Testis (tissue), 3 donors: ENCODE measurements around the gene HOXB3. TPM values are rescaled to one million over a fixed set of nuclear protein-coding genes. Genes with fewer than 3 reads are reported as not detected.

Experiments used
- DNase-seq: peaks from one replicate; pipeline ENCODE4 v3.0.0-alpha.2; 2019
- H3K27ac ChIP-seq, 2 donors: fragments of 200-600 bp; sonication (generic); one replicate each; pipeline ENCODE4 v1.5.1; 2019
- H3K27me3 ChIP-seq: fragments of 200-600 bp; sonication (generic); one replicate; pipeline ENCODE4 v1.5.1; 2019
- H3K36me3 ChIP-seq: fragments of 200-600 bp; sonication (generic); one replicate; pipeline ENCODE4 v1.5.1; 2017; ENCODE audit warnings: low read depth; ENCODE audit errors: missing control alignments
- H3K4me1 ChIP-seq: fragments of 200-600 bp; sonication (generic); one replicate; pipeline ENCODE4 v1.5.1; 2019
- H3K4me3 ChIP-seq, 2 donors: fragments of 200-600 bp; sonication (generic); one replicate each; pipeline ENCODE4 v1.5.1; 2017 to 2019
- H3K9me3 ChIP-seq: fragments of 200-600 bp; sonication (generic); one replicate; pipeline ENCODE4 v1.5.1; 2017
- POLR2A ChIP-seq: fragments of 450-650 bp; IDR thresholded peaks from one replicate; pipeline ENCODE4 v1.6.1; 2017; ENCODE audit warnings: antibody characterized with exemption, mild to moderate bottlenecking, moderate library complexity
- WGBS, 2 donors: methylation state at CpG; one replicate each; pipeline ENCODE4 v1.1.5; 2018; 5-methylcytosine and 5-hydroxymethylcytosine counted together
- intact Hi-C: fragments of 100-400 bp; cut with DNase I; formaldehyde crosslinking; loops from one replicate; pipeline ENCODE4 v1.15.1; 2023; ENCODE audit warnings: low total_unique reads
- polyA plus RNA-seq: library from polyadenylated mRNA; stranded (reverse); fragments of 350-450 nt; fragmentation: Illumina TruSeq; extraction: RNeasy Lipid Tissue Mini Kit (QIAGEN cat#74804); gene quantifications from one replicate; pipeline ENCODE4 v1.2.3, GENCODE V29; 2014; ENCODE audit warnings: low read depth, low replicate concordance; ENCODE audit not compliant: insufficient read depth
- total RNA-seq, 2 donors: library from RNA; depleted of rRNA; stranded (reverse); fragments of >200 nt; gene quantifications; one replicate each; pipeline ENCODE4 v1.2.3, GENCODE V29; 2016
- TF ChIP-seq, protein P1 (sequence below), 3 experiments: fragments of 450-650 bp in 2 of 3; fragments of 200-600 bp in 1 of 3; sonication (generic) in 1 of 3; IDR thresholded peaks; one replicate each; pipeline ENCODE4 v1.5.1; 2016 to 2019; ENCODE audit warnings: antibody characterized with exemption in 3 of 3, mild to moderate bottlenecking in 2 of 3, moderate library complexity in 1 of 3

The HOXB3 gene
- total and polyA plus RNA-seq, 3 donors from 2014 or later, result 9.2 to 11.4 (median 10.6) TPM

DNA sequence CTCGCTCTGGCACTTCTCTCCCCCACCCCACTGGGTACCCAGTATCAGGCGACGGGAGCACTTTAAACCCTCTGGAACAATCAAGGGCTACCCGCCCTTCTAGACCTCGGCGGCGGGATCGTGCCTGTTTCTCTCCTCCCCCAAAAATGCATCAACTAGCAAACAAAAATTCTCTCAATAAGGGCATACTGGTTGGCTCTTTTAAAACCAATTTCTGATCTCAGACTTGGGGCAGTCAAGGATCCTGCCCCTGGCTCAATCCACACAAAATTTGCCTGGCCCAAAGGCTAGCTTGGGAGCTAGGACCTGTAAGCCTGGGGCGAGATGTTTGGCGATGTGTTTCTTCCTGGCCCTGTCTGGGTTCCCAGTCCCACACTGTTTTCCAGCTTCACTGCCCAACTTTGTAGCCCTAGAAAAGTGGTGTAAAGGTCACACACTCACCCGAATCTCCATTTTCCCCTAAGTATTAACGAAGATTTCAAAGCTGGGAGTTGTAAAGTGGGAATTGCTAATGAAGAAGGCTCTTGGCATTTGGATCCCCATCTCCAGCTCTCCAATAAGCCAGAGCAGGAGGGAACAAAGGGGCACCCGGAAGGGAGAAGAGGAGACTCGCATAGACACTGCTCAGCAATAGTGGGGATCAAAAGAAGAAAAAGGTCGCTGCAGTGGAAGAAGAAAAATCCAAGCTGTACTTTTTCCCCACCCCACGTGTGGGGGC is 30.8 kb downstream of the HOXB3 start:
- Histone ChIP-seq H3K9me3 (no peaks in the 10 kb centered on the region), H3K27ac (no peak overlapping the region), H3K4me1 (no peaks in the 10 kb centered on the region), H3K36me3 (no peaks in the 10 kb centered on the region), H3K4me3 (no peak overlapping the region), H3K27me3 (no peaks in the 10 kb centered on the region)
- 69 to 75% methylated on average over 16 of the region's 16 CpGs for WGBS, 2 donors
- TF ChIP-seq, protein P1, sequence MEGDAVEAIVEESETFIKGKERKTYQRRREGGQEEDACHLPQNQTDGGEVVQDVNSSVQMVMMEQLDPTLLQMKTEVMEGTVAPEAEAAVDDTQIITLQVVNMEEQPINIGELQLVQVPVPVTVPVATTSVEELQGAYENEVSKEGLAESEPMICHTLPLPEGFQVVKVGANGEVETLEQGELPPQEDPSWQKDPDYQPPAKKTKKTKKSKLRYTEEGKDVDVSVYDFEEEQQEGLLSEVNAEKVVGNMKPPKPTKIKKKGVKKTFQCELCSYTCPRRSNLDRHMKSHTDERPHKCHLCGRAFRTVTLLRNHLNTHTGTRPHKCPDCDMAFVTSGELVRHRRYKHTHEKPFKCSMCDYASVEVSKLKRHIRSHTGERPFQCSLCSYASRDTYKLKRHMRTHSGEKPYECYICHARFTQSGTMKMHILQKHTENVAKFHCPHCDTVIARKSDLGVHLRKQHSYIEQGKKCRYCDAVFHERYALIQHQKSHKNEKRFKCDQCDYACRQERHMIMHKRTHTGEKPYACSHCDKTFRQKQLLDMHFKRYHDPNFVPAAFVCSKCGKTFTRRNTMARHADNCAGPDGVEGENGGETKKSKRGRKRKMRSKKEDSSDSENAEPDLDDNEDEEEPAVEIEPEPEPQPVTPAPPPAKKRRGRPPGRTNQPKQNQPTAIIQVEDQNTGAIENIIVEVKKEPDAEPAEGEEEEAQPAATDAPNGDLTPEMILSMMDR (IDR thresholded peaks at IDR 0.05), result no peak
- no peak for TF ChIP-seq POLR2A
- no peak for DNase-seq
- intact Hi-C loops, result no loop called here

- WGBS, 2 donors, result 85 to 93% methylated on average over 2 of the region's 2 CpGs
- Histone ChIP-seq H3K27ac (no peak overlapping the region), H3K27me3 (no peaks in the 10 kb centered on the region), H3K9me3 (no peaks in the 10 kb centered on the region), H3K4me1 (no peaks in the 10 kb centered on the region), H3K36me3 (no peaks in the 10 kb centered on the region), H3K4me3 (no peak overlapping the region)
- intact Hi-C loops, result no loop called here
- DNase-seq, result no peak
- TF ChIP-seq POLR2A, result no peak
- TF ChIP-seq, protein P1 (IDR thresholded peaks at IDR 0.05), result no peak
These were observed 31.3 kb downstream of the HOXB3 start for GRCh38 chr17:48558831-48559121.

DNA sequence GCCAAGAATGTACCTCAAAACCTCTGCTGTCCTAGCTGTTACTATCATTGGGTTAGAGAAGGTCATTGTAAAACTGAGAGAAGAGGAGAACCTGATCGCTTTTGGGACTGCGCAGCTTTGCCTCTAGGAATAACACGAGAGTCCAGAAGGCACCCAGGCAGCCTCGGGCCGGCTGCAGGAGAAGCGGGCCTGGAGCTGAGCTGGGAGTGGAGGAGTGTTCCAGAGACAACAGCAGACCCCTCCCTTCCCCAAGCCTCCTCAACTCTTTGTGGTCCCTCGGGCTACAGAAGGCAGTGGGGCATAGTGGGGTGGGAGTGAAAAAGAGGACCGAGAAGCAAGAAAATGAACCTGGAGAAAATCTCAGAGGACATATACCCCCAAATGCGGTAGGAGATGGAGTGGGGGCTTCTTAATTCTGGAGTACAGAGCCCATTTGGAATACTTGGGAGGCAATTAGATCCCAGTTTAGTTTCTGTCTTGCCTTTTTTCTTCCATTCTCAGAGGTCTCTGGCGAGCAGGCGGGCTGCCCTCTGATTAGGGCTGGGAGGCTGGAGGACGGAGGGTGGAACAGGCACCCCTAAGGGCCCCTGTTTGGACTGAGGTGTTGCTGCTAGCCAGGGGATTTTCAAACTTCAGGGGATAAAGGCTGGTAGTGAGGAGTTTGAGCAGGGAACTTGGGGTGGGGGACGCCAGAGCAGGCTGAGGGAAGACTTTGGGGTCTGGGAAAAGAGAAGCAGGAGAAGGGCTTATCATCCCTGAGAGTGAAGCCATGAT is 31.8 kb downstream of the HOXB3 start:
- no peak for TF ChIP-seq POLR2A
- TF ChIP-seq, protein P1 (IDR thresholded peaks at IDR 0.05), result no peak
- DNase-seq, result no peak
- no peak overlapping the region for H3K4me3 ChIP-seq
- intact Hi-C loops, result no loop called here
- H3K9me3 ChIP-seq, result no peaks in the 10 kb centered on the region
- H3K27me3 ChIP-seq, result no peaks in the 10 kb centered on the region
- H3K36me3 ChIP-seq, result no peaks in the 10 kb centered on the region
- H3K27ac ChIP-seq, result no peak overlapping the region
- 59 to 60% methylated on average over 13 of the region's 13 CpGs for WGBS, 2 donors
- H3K4me1 ChIP-seq, result no peaks in the 10 kb centered on the region

DNA sequence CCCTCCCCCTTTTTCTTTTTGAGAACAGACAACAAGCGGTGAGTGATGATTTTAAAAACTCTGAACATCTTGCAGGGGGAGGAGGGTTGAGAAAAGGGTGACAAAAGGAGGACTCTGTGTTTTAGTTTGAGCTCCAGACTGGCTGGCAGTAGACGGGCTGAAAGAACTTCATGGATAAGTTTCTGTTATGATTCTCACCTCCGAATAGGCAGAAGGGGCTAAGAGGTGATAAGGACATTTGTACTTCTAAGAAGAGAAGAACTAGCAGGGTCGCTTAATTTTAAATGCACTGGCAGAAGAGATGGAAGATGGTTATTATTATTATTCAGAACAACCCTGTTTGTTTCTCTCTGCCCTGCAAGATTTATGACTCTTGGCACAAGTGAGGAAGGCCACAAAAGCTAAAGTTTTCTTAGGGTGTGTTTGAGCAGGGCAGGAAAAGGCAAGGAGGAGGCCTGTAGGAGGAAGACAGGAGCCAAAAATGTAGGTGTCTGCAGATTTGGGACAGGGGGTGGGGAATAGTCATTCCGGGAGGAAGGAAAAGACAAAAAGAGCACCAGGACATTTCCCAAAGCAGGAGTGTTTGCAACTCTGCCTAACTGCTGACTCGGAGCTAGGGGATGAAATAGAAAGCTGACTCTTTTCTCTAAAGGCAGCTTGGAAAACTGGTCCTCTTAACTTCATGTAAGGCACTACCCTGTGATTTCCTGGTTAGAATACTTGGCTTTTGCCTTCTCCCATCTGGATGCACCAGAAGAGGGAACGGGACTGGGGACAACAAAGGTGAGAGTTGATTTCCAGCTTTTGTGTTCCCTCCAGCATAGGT is 33.3 kb downstream of the HOXB3 start:
- 57 to 74% methylated on average over 7 of the region's 7 CpGs for WGBS, 2 donors
- intact Hi-C loops, result no loop called here
- H3K4me1 ChIP-seq, result no peaks in the 10 kb centered on the region
- no peak for DNase-seq
- H3K27me3 ChIP-seq, result no peaks in the 10 kb centered on the region
- TF ChIP-seq POLR2A, result no peak
- TF ChIP-seq, protein P1 (IDR thresholded peaks at IDR 0.05), result no peak
- H3K4me3 ChIP-seq, result no peak overlapping the region
- H3K36me3 ChIP-seq, result no peaks in the 10 kb centered on the region
- H3K27ac ChIP-seq, result no peak overlapping the region
- H3K9me3 ChIP-seq, result no peaks in the 10 kb centered on the region
